Astrocyte of the cerebellum (primary cell): ENCODE results near the gene OTOA.
"Not testable (repeated sequence)": the region's sequence is repeated elsewhere in the genome, so short reads cannot be mapped to it uniquely, and the experiment has no call there.

Experiments
- DNase-seq: peaks from one replicate; pipeline ENCODE4 v3.0.0-alpha.2; 2011; ENCODE audit warnings: low read depth
- H3K4me3 ChIP-seq: 2 replicates; pipeline ENCODE4 v1.5.1; 2011; ENCODE audit warnings: mild to moderate bottlenecking, low read depth, low read length, moderate library complexity
- CTCF ChIP-seq: IDR thresholded peaks from 2 replicates; pipeline ENCODE4 v1.5.1; 2012; ENCODE audit warnings: low read length, low read depth, moderate library complexity, mild to moderate bottlenecking; ENCODE audit errors: missing control alignments
- in situ Hi-C: cut with HindIII; loops from 2 replicates; pipeline ENCODE4 v1.10.0; 2017; ENCODE audit warnings: low sequenced_read_pairs

The OTOA gene

GRCh38 chr16:21656795-21657768 lies 6.7 kb upstream of the OTOA start:
- TF ChIP-seq CTCF: peak; percentile 84
- in situ Hi-C loops: no loop called here
- H3K4me3 ChIP-seq: no peak overlapping the region
- peak; percentile 45 for DNase-seq

- TF ChIP-seq CTCF: no peak
- no peak overlapping the region for H3K4me3 ChIP-seq
- DNase-seq: no peak
- in situ Hi-C loops: no loop called here
Measured at GRCh38 chr16:21659124-21659523, 4.6 kb upstream of the OTOA start.

- no peak for DNase-seq
- TF ChIP-seq CTCF: no peak
- in situ Hi-C loops: no loop called here
- H3K4me3 ChIP-seq: no peak overlapping the region
Measured at GRCh38 chr16:21664801-21665492, 1.2 kb downstream of the OTOA start.

GRCh38 chr16:21666772-21667171 lies 3.0 kb downstream of the OTOA start:
- no peak for DNase-seq
- TF ChIP-seq CTCF: no peak
- in situ Hi-C loops: no loop called here
- no peak overlapping the region for H3K4me3 ChIP-seq

GRCh38 chr16:21667575-21667974 lies 3.8 kb downstream of the OTOA start:
- no peak for DNase-seq
- in situ Hi-C loops: no loop called here
- no peak for TF ChIP-seq CTCF
- no peak overlapping the region for H3K4me3 ChIP-seq

- in situ Hi-C loops: no loop called here
- no peak for TF ChIP-seq CTCF
- DNase-seq: no peak
- H3K4me3 ChIP-seq: no peak overlapping the region
Measured at GRCh38 chr16:21673469-21673868, 9.7 kb downstream of the OTOA start.

GRCh38 chr16:21674456-21674855 lies 10.7 kb downstream of the OTOA start:
- DNase-seq, H3K4me3 ChIP-seq, in situ Hi-C loops: not testable (repeated sequence)

GRCh38 chr16:21680714-21681113 lies 16.9 kb downstream of the OTOA start:
- DNase-seq, in situ Hi-C loops, H3K4me3 ChIP-seq: not testable (repeated sequence)
